Neural progenitor cell (in vitro differentiated cells): Measurements from ENCODE around the gene CBR1. TPM values are rescaled to one million over a fixed set of nuclear protein-coding genes. Genes with fewer than 3 reads are reported as not detected.

Source experiments
- DNase-seq: peaks from one replicate; pipeline ENCODE4 v3.0.0-alpha.2; 2016; ENCODE audit warnings: low spot score
- H2AFZ ChIP-seq: fragments of 200-600 bp; sonication (generic); replicated peaks from 2 replicates; pipeline ENCODE4 v1.6.1; 2016; ENCODE audit warnings: antibody characterized with exemption
- H3F3A ChIP-seq: fragments of 200-600 bp; sonication (generic); 2 replicates; pipeline ENCODE4 v1.6.1; 2016; ENCODE audit warnings: antibody characterized with exemption, low read depth
- H3K27ac ChIP-seq: fragments of 200-600 bp; sonication (generic); 2 replicates; pipeline ENCODE4 v1.5.1; 2016; ENCODE audit warnings: mild to moderate bottlenecking
- H3K27me3 ChIP-seq: fragments of 200-600 bp; sonication (generic); 2 replicates; pipeline ENCODE4 v1.6.1; 2016; ENCODE audit warnings: mild to moderate bottlenecking, moderate library complexity
- H3K36me3 ChIP-seq: fragments of 200-600 bp; sonication (generic); 2 replicates; pipeline ENCODE4 v1.5.1; 2016
- H3K4me1 ChIP-seq: fragments of 200-600 bp; sonication (generic); 2 replicates; pipeline ENCODE4 v1.6.1; 2016; ENCODE audit warnings: mixed run types
- H3K4me2 ChIP-seq: fragments of 200-600 bp; sonication (generic); 2 replicates; pipeline ENCODE4 v1.6.1; 2016
- H3K4me3 ChIP-seq: fragments of 200-600 bp; sonication (generic); 2 replicates; pipeline ENCODE4 v1.5.1; 2016
- H3K79me2 ChIP-seq: fragments of 200-600 bp; sonication (generic); 2 replicates; pipeline ENCODE4 v1.6.1; 2016; ENCODE audit warnings: low read depth
- H3K9ac ChIP-seq: fragments of 200-600 bp; sonication (generic); 2 replicates; pipeline ENCODE4 v1.6.1; 2016
- H3K9me3 ChIP-seq: fragments of 200-600 bp; sonication (generic); 2 replicates; pipeline ENCODE4 v1.5.1; 2016; ENCODE audit warnings: low read depth
- H4K20me1 ChIP-seq: fragments of 200-600 bp; sonication (generic); 2 replicates; pipeline ENCODE4 v1.6.1; 2016; ENCODE audit warnings: low read depth
- H3K27ac Mint-ChIP-seq: 3 replicates; pipeline ENCODE4 v1.8.0; 2021; ENCODE audit warnings: mixed read lengths
- H3K27me3 Mint-ChIP-seq: 2 replicates; pipeline ENCODE4 v1.8.0; 2022; ENCODE audit warnings: low read depth, mild to moderate bottlenecking, inconsistent platforms, moderate library complexity, mixed read lengths; ENCODE audit not compliant: insufficient read depth
- H3K36me3 Mint-ChIP-seq: 3 replicates; pipeline ENCODE4 v1.8.0; 2021; ENCODE audit warnings: mixed read lengths
- H3K4me1 Mint-ChIP-seq: 3 replicates; pipeline ENCODE4 v1.8.0; 2021; ENCODE audit warnings: mixed read lengths
- H3K4me3 Mint-ChIP-seq: 3 replicates; pipeline ENCODE4 v1.8.0; 2021; ENCODE audit warnings: mild to moderate bottlenecking, moderate library complexity, mixed read lengths
- H3K9me3 Mint-ChIP-seq: 3 replicates; pipeline ENCODE4 v1.8.0; 2020; ENCODE audit warnings: mixed read lengths
- EZH2 ChIP-seq: fragments of 200-600 bp; sonication (generic); IDR thresholded peaks from 2 replicates; pipeline ENCODE4 v1.6.1; 2017; ENCODE audit warnings: antibody characterized with exemption, mild to moderate bottlenecking, moderate library complexity
- EZH2phosphoT487 ChIP-seq: fragments of 200-600 bp; sonication (generic); IDR thresholded peaks from 2 replicates; pipeline ENCODE4 v1.6.1; 2017; ENCODE audit warnings: antibody characterized with exemption
- total RNA-seq: library from RNA; depleted of rRNA; stranded (reverse); fragments of >200 nt; gene quantifications from 2 replicates; pipeline ENCODE4 v1.2.3, GENCODE V29; 2015; ENCODE audit warnings: low replicate concordance
- TF ChIP-seq, protein P1 (sequence below): fragments of 200-600 bp; sonication (generic); IDR thresholded peaks from 2 replicates; pipeline ENCODE4 v1.5.1; 2017; ENCODE audit warnings: antibody characterized with exemption, mild to moderate bottlenecking

CBR1 gene
- total RNA-seq, 1 donor from 2014 or later, result 24.9 TPM

DNA sequence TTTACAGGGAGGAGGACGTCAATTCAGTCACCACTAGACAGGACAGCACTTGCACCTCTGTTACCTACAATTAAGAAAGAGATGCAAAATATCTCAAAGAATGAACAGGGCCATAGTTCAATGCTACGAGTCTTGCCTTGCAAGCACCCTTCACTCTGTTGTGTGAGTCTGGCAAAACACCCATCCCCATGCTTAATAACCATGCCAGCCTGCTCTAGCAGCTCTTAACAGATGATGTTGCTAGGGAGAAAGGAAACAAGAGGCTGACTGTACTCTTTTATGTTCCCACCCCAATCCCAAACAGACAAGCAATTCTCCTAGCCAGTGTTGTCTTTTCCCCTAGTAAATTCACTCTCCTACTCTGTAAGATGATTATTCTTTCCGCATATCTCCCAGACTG lies 5.3 kb downstream of the CBR1 start:
- peaks cover 3% of the 10 kb centered on the region for H3K4me1 Mint-ChIP-seq
- no peak for DNase-seq
- H3K4me1 ChIP-seq, result peaks cover 3% of the 10 kb centered on the region
- no peaks in the 10 kb centered on the region for H3F3A ChIP-seq
- peaks cover 3% of the 10 kb centered on the region for H3K36me3 Mint-ChIP-seq
- H3K36me3 ChIP-seq, result no peaks in the 10 kb centered on the region
- H3K4me3 ChIP-seq, result no peak overlapping the region
- no peaks in the 10 kb centered on the region for H3K27me3 ChIP-seq
- H3K4me2 ChIP-seq, result no peak overlapping the region
- no peak overlapping the region for H3K27ac ChIP-seq
- no peak for TF ChIP-seq EZH2phosphoT487
- no peak for TF ChIP-seq EZH2
- TF ChIP-seq, protein P1, sequence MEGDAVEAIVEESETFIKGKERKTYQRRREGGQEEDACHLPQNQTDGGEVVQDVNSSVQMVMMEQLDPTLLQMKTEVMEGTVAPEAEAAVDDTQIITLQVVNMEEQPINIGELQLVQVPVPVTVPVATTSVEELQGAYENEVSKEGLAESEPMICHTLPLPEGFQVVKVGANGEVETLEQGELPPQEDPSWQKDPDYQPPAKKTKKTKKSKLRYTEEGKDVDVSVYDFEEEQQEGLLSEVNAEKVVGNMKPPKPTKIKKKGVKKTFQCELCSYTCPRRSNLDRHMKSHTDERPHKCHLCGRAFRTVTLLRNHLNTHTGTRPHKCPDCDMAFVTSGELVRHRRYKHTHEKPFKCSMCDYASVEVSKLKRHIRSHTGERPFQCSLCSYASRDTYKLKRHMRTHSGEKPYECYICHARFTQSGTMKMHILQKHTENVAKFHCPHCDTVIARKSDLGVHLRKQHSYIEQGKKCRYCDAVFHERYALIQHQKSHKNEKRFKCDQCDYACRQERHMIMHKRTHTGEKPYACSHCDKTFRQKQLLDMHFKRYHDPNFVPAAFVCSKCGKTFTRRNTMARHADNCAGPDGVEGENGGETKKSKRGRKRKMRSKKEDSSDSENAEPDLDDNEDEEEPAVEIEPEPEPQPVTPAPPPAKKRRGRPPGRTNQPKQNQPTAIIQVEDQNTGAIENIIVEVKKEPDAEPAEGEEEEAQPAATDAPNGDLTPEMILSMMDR, result no peak
- no peak overlapping the region for H3K9ac ChIP-seq
- peaks cover 3% of the 10 kb centered on the region for H3K9me3 Mint-ChIP-seq
- no peak overlapping the region for H3K4me3 Mint-ChIP-seq
- H3K27ac Mint-ChIP-seq, result no peak overlapping the region
- H4K20me1 ChIP-seq, result no peaks in the 10 kb centered on the region
- H2AFZ ChIP-seq, result no peak overlapping the region
- no peaks in the 10 kb centered on the region for H3K9me3 ChIP-seq
- H3K79me2 ChIP-seq, result no peaks in the 10 kb centered on the region
- peaks cover 2% of the 10 kb centered on the region for H3K27me3 Mint-ChIP-seq

DNA sequence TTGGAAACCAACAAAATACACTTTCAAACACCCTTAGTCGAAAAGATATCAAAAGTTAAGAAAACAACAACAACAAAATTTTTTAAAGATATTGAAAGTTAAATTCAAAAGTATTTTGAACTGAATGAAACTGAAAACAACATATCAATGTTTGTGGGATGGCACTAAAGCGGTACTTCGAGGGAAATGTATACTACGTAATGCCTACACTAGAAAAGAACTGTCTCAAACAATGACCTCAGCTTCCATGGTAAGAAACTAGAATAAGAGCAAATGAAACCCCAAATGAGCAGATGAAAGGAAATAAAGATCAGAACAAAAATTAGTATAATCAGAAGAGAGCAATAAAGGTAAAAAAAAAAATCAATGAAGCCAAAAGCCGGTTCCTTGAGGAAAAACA lies 6.1 kb downstream of the CBR1 start:
- no peaks in the 10 kb centered on the region for H4K20me1 ChIP-seq
- Mint-ChIP-seq H3K9me3 (peaks cover 3% of the 10 kb centered on the region), H3K27me3 (peaks cover 2% of the 10 kb centered on the region), H3K4me3 (no peak overlapping the region), H3K36me3 (peaks cover 3% of the 10 kb centered on the region), H3K4me1 (no peaks in the 10 kb centered on the region), H3K27ac (no peak overlapping the region)
- no peak overlapping the region for H3K4me2 ChIP-seq
- TF ChIP-seq, protein P1, result no peak
- TF ChIP-seq EZH2, result no peak
- no peak for TF ChIP-seq EZH2phosphoT487
- H3K79me2 ChIP-seq, result no peaks in the 10 kb centered on the region
- no peak overlapping the region for H3K4me3 ChIP-seq
- no peak overlapping the region for H2AFZ ChIP-seq
- H3K9ac ChIP-seq, result no peak overlapping the region
- no peaks in the 10 kb centered on the region for H3K36me3 ChIP-seq
- H3K27ac ChIP-seq, result no peak overlapping the region
- H3K27me3 ChIP-seq, result no peaks in the 10 kb centered on the region
- H3K4me1 ChIP-seq, result peaks cover 4% of the 10 kb centered on the region
- no peak for DNase-seq
- H3K9me3 ChIP-seq, result no peaks in the 10 kb centered on the region
- H3F3A ChIP-seq, result no peaks in the 10 kb centered on the region

DNA sequence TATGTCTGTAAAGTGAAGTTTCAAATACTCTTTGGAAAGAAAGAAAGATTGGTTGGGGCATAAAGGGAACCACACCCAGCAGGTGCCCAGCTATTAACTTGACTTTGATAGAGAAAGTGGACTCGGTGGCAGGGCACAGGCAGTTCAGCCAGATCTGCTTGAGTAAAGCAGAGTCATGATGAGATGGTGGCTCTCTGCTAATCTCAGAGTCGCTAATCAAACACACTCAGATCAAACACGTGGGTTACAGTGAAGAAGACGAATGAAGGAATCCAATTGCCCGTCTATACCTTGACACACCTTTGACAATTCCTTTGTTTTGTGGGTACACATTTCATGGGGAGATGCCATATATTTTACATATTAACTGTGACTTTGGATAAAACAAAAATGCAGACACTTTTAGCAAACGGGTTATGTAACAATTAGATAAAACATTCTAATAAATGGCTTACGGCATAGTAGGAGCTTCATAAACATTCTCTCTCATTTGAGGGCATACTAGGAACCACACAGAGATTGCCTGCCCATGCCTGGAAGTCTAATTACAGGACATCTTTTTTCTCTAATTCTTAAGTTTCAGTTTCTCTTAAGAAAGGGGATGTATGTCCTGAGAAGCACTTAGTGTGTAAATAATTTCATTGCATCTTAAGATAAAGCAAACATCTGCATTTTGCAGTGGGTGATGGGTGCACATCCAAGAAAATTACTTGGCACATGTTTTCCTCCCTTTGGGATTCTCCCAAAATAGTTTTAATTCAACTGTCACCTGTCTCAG lies 7.2 kb downstream of the CBR1 start:
- Histone ChIP-seq H3K27ac (no peak overlapping the region), H3F3A (no peaks in the 10 kb centered on the region), H3K27me3 (no peaks in the 10 kb centered on the region), H2AFZ (no peak overlapping the region), H3K4me3 (no peak overlapping the region), H3K4me2 (no peak overlapping the region), H3K36me3 (no peaks in the 10 kb centered on the region), H3K4me1 (peaks cover 4% of the 10 kb centered on the region), H3K9ac (no peak overlapping the region), H3K9me3 (no peaks in the 10 kb centered on the region), H4K20me1 (no peaks in the 10 kb centered on the region), H3K79me2 (no peaks in the 10 kb centered on the region)
- H3K4me1 Mint-ChIP-seq, result no peaks in the 10 kb centered on the region
- TF ChIP-seq EZH2, result no peak
- no peak for TF ChIP-seq EZH2phosphoT487
- TF ChIP-seq, protein P1, result no peak
- H3K4me3 Mint-ChIP-seq, result no peak overlapping the region
- H3K36me3 Mint-ChIP-seq, result peaks cover 1% of the 10 kb centered on the region
- DNase-seq, result no peak
- H3K9me3 Mint-ChIP-seq, result no peaks in the 10 kb centered on the region
- peaks cover 2% of the 10 kb centered on the region for H3K27me3 Mint-ChIP-seq
- no peak overlapping the region for H3K27ac Mint-ChIP-seq
